Esophagus squamous epithelium (tissue), 4 donors: ENCODE results near the gene DCUN1D2.

ENCODE experiments used
- POLR2A ChIP-seq, 4 donors: fragments of 450-650 bp; IDR thresholded peaks; one replicate each; pipeline ENCODE4 v1.6.1; 2017; ENCODE audit warnings: antibody characterized with exemption in 4 of 4, mild to moderate bottlenecking in 4 of 4, moderate library complexity in 3 of 4
- TF ChIP-seq, protein P1 (sequence below), 6 experiments: fragments of 450-650 bp in 4 of 6; fragments of 200-600 bp in 2 of 6; sonication (generic) in 2 of 6; IDR thresholded peaks; one replicate each; pipeline ENCODE4 v1.5.1; 2016 to 2019; ENCODE audit warnings: antibody characterized with exemption in 6 of 6, mild to moderate bottlenecking in 4 of 6, moderate library complexity in 4 of 6

DNA sequence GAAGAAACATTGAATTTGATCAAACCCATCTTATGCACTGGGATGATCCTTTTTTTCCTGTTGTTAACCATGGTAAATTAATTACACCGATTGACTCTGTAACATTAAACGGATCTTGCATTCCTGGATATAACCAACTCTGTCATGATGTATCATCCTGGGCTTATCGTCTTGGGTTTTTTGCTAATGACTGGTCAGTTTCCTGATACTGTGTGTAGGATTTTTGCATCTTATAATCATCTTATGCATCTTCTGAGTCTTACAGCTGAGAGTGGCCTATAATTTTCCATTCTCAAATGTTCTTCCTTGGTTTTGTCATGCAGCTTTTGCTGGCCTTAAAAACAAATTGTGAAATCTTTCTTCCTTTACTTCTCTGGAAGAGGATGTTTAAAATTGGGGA is 12.8 kb downstream of the DCUN1D2 start:
- TF ChIP-seq, protein P1, sequence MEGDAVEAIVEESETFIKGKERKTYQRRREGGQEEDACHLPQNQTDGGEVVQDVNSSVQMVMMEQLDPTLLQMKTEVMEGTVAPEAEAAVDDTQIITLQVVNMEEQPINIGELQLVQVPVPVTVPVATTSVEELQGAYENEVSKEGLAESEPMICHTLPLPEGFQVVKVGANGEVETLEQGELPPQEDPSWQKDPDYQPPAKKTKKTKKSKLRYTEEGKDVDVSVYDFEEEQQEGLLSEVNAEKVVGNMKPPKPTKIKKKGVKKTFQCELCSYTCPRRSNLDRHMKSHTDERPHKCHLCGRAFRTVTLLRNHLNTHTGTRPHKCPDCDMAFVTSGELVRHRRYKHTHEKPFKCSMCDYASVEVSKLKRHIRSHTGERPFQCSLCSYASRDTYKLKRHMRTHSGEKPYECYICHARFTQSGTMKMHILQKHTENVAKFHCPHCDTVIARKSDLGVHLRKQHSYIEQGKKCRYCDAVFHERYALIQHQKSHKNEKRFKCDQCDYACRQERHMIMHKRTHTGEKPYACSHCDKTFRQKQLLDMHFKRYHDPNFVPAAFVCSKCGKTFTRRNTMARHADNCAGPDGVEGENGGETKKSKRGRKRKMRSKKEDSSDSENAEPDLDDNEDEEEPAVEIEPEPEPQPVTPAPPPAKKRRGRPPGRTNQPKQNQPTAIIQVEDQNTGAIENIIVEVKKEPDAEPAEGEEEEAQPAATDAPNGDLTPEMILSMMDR (IDR thresholded peaks at IDR 0.05), result no peak
- TF ChIP-seq POLR2A (IDR thresholded peaks at IDR 0.05), result no peak
